Heart left ventricle (tissue), 13 donors: ENCODE data around the gene ELMO2.

Experiments used
- CTCF ChIP-seq, 12 donors: fragments of 200-600 bp; sonication (generic) in 4 of 12; IDR thresholded peaks; one replicate each; pipeline versions ENCODE4 v1.5.0 to v1.8.0; 2018 to 2022; ENCODE audit warnings: antibody characterized with exemption in 12 of 12, mild to moderate bottlenecking in 5 of 12
- POLR2A ChIP-seq, 2 donors: fragments of 450-650 bp; IDR thresholded peaks; one replicate each; pipeline ENCODE4 v1.6.1; 2017; ENCODE audit warnings: antibody characterized with exemption in 2 of 2, mild to moderate bottlenecking in 2 of 2, moderate library complexity in 2 of 2
- donor health status: ischemic (EF 13 %, LVEDD 7.1; RV severe dilation, severe dysfunction).
- donor health status: DM: no; HTN: yes; CAD: no.
- donor health status: DM: no; HTN: no; CAD: no.
- donor health status: ischemic (EF 25% LVEDD 6.9; RV normal size, moderate dysfunction).
- donor health status: ischemic (EF 25% LVEDD 5.7; RV mildly dilated, moderate dysfunction).
- donor health status: ischemic (EF 35%, LVEDD 5.7; RV mildly dilated, moderate dysfunction).
- donor health status: nonischemic (EF 11% LVEDD 7.7; RV severe dilation, severe dysfunction).
- donor health status: DM: yes; HTN: yes; CAD: no.
- donor health status: PGD.
- donor health status: ischemic (EF 29% LVEDD 5.4; RV normal size, mild dysfunction).
- donor health status: nonischemic (EF 23%, LVEDD 6.1; RV moderate dilation, normal function).

DNA sequence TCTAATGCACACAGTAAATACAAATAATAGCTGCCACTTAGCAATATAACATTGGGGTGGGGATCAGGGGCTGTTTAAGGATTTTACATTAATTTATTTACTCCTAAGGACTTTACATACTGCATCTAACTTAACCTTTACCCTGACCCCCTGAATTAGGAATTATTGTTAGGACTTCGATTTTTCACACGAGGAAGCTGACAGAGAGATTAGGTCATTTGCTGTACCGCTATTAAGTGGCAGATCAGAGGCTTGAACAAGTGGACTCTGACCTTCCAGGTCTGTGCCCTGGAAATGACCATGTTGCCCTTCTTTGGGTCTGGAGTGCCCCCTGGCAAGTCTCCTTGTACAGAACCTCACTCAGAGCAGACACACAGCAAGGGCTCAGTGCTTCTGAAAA lies 5.2 kb upstream of the ELMO2 start:
- TF ChIP-seq POLR2A (IDR thresholded peaks at IDR 0.05) (no peak), CTCF (IDR thresholded peaks at IDR 0.05) (no peak)
